ENCODE results near the gene ABI3BP.

GRCh38 chr3:100902572-100902971 lies 90.6 kb downstream of the ABI3BP start:
- no peak for TF ChIP-seq CTCF (IDR thresholded peaks at IDR 0.05; ENCODE audit: low read depth, low read length)
- TF ChIP-seq POLR2A (IDR thresholded peaks at IDR 0.05; ENCODE audit: extremely low read depth, insufficient read length), result no peak

Data from NB4 (cell line).